B cell (primary cell): ENCODE measurements around the gene GRIN3A. TPM values are rescaled to one million over a fixed set of nuclear protein-coding genes. Genes with fewer than 3 reads are reported as not detected.

Experiments
- ATAC-seq: fragments of 200-7000 bp; cut with Tn5 transposase; one replicate; pipeline ENCODE4 v1.10.0; 2021; ENCODE audit warnings: low read depth, mild to moderate bottlenecking, moderate number of reproducible peaks, moderate library complexity
- CTCF ChIA-PET: fragments of 350-600 bp; sonication (Branson Sonifier 250); formaldehyde crosslinking; loops from one replicate; lab custom pipeline; 2021; ENCODE audit warnings: antibody characterized with exemption, inconsistent platforms; lab: Charles Lee
- POLR2A ChIA-PET: fragments of 350-600 bp; sonication (Branson Sonifier 250); formaldehyde crosslinking; loops from one replicate; lab custom pipeline; 2021; ENCODE audit warnings: antibody characterized with exemption; lab: Charles Lee
- DNase-seq: peaks from one replicate; pipeline ENCODE4 v3.0.0; 2013
- H2AFZ ChIP-seq: 2 replicates; pipeline ENCODE4 v1.6.1; 2012; ENCODE audit warnings: mild to moderate bottlenecking, low read depth, low read length; ENCODE audit not compliant: insufficient read depth, poor library complexity, severe bottlenecking
- H3K27ac ChIP-seq, 2 donors: 1 replicate in 1 of 2; 2 replicates in 1 of 2; pipeline ENCODE4 v1.5.1; 2012 to 2013; ENCODE audit warnings: low read length in 2 of 2, mild to moderate bottlenecking in 2 of 2, moderate library complexity in 1 of 2
- H3K27me3 ChIP-seq, 4 experiments: fragments of 200-600 bp in 1 of 4; sonication (generic) in 1 of 4; replicated peaks in 1 of 4; 1 replicate in 2 of 4; 2 replicates in 2 of 4; pipeline versions ENCODE4 v1.6.1 to v1.7.0; 2013 to 2016; ENCODE audit warnings: low read length in 3 of 4, mild to moderate bottlenecking in 2 of 4, mixed read lengths in 1 of 4, moderate library complexity in 1 of 4; ENCODE audit not compliant: insufficient read depth in 4 of 4, control insufficient read depth in 3 of 4; ENCODE audit errors: control extremely low read depth in 1 of 4
- H3K36me3 ChIP-seq, 2 experiments: replicated peaks in 1 of 2; 1 replicate in 1 of 2; 2 replicates in 1 of 2; pipeline versions ENCODE4 v1.6.1 to v1.7.1; 2013; ENCODE audit warnings: low read length in 1 of 2; ENCODE audit not compliant: insufficient read depth in 2 of 2, control insufficient read depth in 1 of 2; ENCODE audit errors: control extremely low read depth in 1 of 2, extremely low read depth in 1 of 2
- H3K4me1 ChIP-seq, 2 donors: fragments of 200-600 bp in 1 of 2; sonication (generic) in 1 of 2; 1 replicate in 1 of 2; 2 replicates in 1 of 2; pipeline versions ENCODE4 v1.5.1 to v1.6.1; 2013 to 2017; ENCODE audit warnings: low read length in 2 of 2; ENCODE audit not compliant: control insufficient read depth in 2 of 2, insufficient read depth in 2 of 2
- H3K4me2 ChIP-seq: replicated peaks from 2 replicates; pipeline ENCODE3; 2012; ENCODE audit warnings: mild to moderate bottlenecking, low read depth, low read length; ENCODE audit not compliant: poor library complexity, severe bottlenecking
- H3K4me3 ChIP-seq, 5 experiments: fragments of 200-600 bp in 1 of 5; sonication (generic) in 1 of 5; 1 replicate in 3 of 5; 2 replicates in 2 of 5; pipeline versions ENCODE4 v1.5.1 to v1.7.0; 2011 to 2016; ENCODE audit warnings: low read length in 4 of 5, mild to moderate bottlenecking in 4 of 5, low read depth in 2 of 5, control low read depth in 1 of 5, moderate library complexity in 1 of 5; ENCODE audit not compliant: insufficient read depth in 1 of 5; ENCODE audit errors: control extremely low read depth in 1 of 5, extremely low read depth in 1 of 5
- H3K79me2 ChIP-seq: fragments of 200-600 bp; sonication (generic); one replicate; pipeline ENCODE4 v1.6.0; 2016; ENCODE audit warnings: low read length; ENCODE audit not compliant: control insufficient read depth, insufficient read depth
- H3K9ac ChIP-seq: fragments of 200-600 bp; sonication (generic); 2 replicates; pipeline ENCODE4 v1.6.1; 2017; ENCODE audit warnings: mild to moderate bottlenecking, low read length, moderate library complexity
- H3K9me3 ChIP-seq, 3 donors: one replicate each; pipeline versions ENCODE4 v1.6.1 to v1.7.1; 2013; ENCODE audit warnings: low read length in 2 of 3; ENCODE audit not compliant: control insufficient read depth in 2 of 3, insufficient read depth in 1 of 3; ENCODE audit errors: control extremely low read depth in 1 of 3
- H4K20me1 ChIP-seq: 2 replicates; pipeline ENCODE4 v1.6.0; 2012; ENCODE audit warnings: mild to moderate bottlenecking, low read length; ENCODE audit not compliant: insufficient read depth, control insufficient read depth, poor library complexity, severe bottlenecking
- H3K27ac Mint-ChIP-seq: one replicate; pipeline ENCODE4 v1.8.0; 2021; ENCODE audit warnings: mixed read lengths
- H3K27me3 Mint-ChIP-seq: one replicate; pipeline ENCODE4 v1.8.0; 2021; ENCODE audit warnings: mixed read lengths
- H3K4me1 Mint-ChIP-seq: one replicate; pipeline ENCODE4 v1.8.0; 2021; ENCODE audit warnings: mixed read lengths
- H3K4me3 Mint-ChIP-seq: one replicate; pipeline ENCODE4 v1.8.0; 2021; ENCODE audit warnings: mixed read lengths
- H3K9me3 Mint-ChIP-seq: one replicate; pipeline ENCODE4 v1.8.0; 2022; ENCODE audit warnings: mixed read lengths; ENCODE audit not compliant: insufficient read depth
- EZH2 ChIP-seq: IDR thresholded peaks from 2 replicates; pipeline ENCODE4 v1.6.1; 2012; ENCODE audit warnings: borderline replicate concordance, low read depth, mild to moderate bottlenecking, moderate library complexity, low read length; ENCODE audit not compliant: insufficient read depth, poor library complexity, severe bottlenecking
- WGBS: methylation state at CpG from one replicate; pipeline ENCODE4 v1.1.5; 2013; ENCODE audit warnings: missing lambda C conversion rate; ENCODE audit not compliant: insufficient coverage; 5-methylcytosine and 5-hydroxymethylcytosine counted together
- intact Hi-C: fragments of 100-400 bp; cut with micrococcal nuclease; formaldehyde crosslinking; loops from one replicate; pipeline ENCODE4 v1.10.0; 2022
- polyA plus RNA-seq: library from polyadenylated mRNA; depleted of rRNA; stranded (reverse); fragments of >200 nt; gene quantifications from 2 replicates; pipeline ENCODE4 v1.2.3, GENCODE V29; 2012
- total RNA-seq, 2 donors: library from RNA; stranded (reverse); fragments of 120-200 nt in 1 of 2; gene quantifications; 1 replicate in 1 of 2; 2 replicates in 1 of 2; pipeline versions ENCODE4 v1.2.3 to v1.2.4, GENCODE V29; 2013 to 2022
- TF ChIP-seq, protein P1 (sequence below): fragments of 200-600 bp; IDR thresholded peaks from one replicate; pipeline ENCODE4 v1.8.0; 2022; ENCODE audit warnings: antibody characterized with exemption, mild to moderate bottlenecking

GRIN3A gene
- total and polyA plus RNA-seq, 2 donors (not counting 1 experiment from before 2014, with no cell fraction given) = not detected

DNA sequence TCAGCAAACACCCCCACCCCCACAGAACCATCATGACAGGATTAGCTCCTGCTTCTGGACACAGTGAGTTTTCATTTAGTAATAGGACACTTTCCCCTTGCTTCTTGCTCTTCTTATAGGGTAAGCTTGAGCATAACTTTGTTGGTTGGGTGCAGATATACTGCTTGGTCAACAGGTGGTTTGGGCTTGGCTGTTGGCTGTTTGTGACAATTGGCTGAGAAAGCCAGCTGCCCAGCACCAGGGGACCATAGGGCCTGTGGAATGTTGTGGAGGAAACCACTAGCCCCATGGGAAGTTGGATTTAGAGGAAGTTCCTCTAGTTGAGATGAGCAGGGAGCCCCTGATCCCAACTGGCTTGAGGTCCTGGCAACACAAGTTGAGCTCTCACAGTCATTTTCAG is 174.2 kb downstream of the GRIN3A start:
- Histone ChIP-seq H3K4me2 (no peak overlapping the region), H4K20me1 (peaks cover under 1% of the 10 kb centered on the region), H3K27ac (no peak overlapping the region), H3K9ac (no peak overlapping the region), H3K9me3 (no peaks in the 10 kb centered on the region), H3K79me2 (no peaks in the 10 kb centered on the region), H3K27me3 (no peaks in the 10 kb centered on the region), H3K4me3 (no peak overlapping the region), H3K4me1 (no peaks in the 10 kb centered on the region), H3K36me3 (peaks cover 6 to 66% of the 10 kb centered on the region in 2 experiments), H2AFZ (no peak overlapping the region)
- no peak for ATAC-seq
- Mint-ChIP-seq H3K9me3 (no peaks in the 10 kb centered on the region), H3K27me3 (no peaks in the 10 kb centered on the region), H3K27ac (no peak overlapping the region), H3K4me1 (no peaks in the 10 kb centered on the region), H3K4me3 (no peak overlapping the region)
- CTCF ChIA-PET = no interaction called here
- TF ChIP-seq, protein P1, sequence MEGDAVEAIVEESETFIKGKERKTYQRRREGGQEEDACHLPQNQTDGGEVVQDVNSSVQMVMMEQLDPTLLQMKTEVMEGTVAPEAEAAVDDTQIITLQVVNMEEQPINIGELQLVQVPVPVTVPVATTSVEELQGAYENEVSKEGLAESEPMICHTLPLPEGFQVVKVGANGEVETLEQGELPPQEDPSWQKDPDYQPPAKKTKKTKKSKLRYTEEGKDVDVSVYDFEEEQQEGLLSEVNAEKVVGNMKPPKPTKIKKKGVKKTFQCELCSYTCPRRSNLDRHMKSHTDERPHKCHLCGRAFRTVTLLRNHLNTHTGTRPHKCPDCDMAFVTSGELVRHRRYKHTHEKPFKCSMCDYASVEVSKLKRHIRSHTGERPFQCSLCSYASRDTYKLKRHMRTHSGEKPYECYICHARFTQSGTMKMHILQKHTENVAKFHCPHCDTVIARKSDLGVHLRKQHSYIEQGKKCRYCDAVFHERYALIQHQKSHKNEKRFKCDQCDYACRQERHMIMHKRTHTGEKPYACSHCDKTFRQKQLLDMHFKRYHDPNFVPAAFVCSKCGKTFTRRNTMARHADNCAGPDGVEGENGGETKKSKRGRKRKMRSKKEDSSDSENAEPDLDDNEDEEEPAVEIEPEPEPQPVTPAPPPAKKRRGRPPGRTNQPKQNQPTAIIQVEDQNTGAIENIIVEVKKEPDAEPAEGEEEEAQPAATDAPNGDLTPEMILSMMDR = no peak
- TF ChIP-seq EZH2 = no peak
- POLR2A ChIA-PET = no interaction called here
- intact Hi-C loops = no loop called here
- DNase-seq = no peak

DNA sequence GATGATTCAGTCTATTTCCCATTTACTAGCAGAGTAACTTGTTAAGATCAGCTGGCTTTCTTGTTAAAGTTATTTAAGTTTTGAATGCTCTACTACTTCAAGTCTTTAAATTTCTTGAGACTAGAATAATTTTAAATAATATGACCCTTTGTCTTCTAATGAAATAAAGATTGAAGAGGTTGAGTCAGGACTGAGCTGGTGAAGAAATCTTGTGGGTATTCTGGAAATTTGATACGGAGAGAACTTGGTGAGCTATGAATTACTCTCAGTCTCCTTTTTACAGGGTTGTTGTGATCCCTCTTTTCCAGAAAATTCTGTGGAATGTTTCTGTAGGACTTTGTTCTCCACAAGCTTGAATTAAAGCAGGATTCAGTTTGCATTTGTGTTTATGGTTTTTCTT is 175.5 kb downstream of the GRIN3A start:
- H3K36me3 ChIP-seq = peaks cover 3 to 73% of the 10 kb centered on the region in 2 experiments
- no peak overlapping the region for H3K4me3 ChIP-seq
- intact Hi-C loops = no loop called here
- no peaks in the 10 kb centered on the region for H3K79me2 ChIP-seq
- H3K4me2 ChIP-seq = no peak overlapping the region
- H3K27me3 ChIP-seq = no peaks in the 10 kb centered on the region
- Mint-ChIP-seq H3K9me3 (no peaks in the 10 kb centered on the region), H3K27me3 (no peaks in the 10 kb centered on the region), H3K4me1 (no peaks in the 10 kb centered on the region), H3K4me3 (no peak overlapping the region), H3K27ac (no peak overlapping the region)
- H2AFZ ChIP-seq = no peak overlapping the region
- H3K9ac ChIP-seq = no peak overlapping the region
- peaks cover 3% of the 10 kb centered on the region for H4K20me1 ChIP-seq
- ChIA-PET CTCF (no interaction called here), POLR2A (no interaction called here)
- no peaks in the 10 kb centered on the region for H3K4me1 ChIP-seq
- ATAC-seq = no peak
- H3K9me3 ChIP-seq = no peaks in the 10 kb centered on the region
- no peak for DNase-seq
- TF ChIP-seq EZH2 = no peak
- TF ChIP-seq, protein P1 = no peak
- no CpG with 5 or more reads among the region's 1 CpG for WGBS
- no peak overlapping the region for H3K27ac ChIP-seq
